Large intestine (tissue), 3 donors: Measurements from ENCODE around the gene VSIR. TPM values are rescaled to one million over a fixed set of nuclear protein-coding genes. Genes with fewer than 3 reads are reported as not detected.

Experiments used
- DNase-seq, 2 donors: peaks; one replicate each; pipeline versions ENCODE4 v3.0.0 to v3.0.0-alpha.2; 2013
- H3K27ac ChIP-seq: one replicate; pipeline ENCODE4 v1.5.1; 2013; ENCODE audit warnings: low read length
- H3K27me3 ChIP-seq: 2 replicates; pipeline ENCODE4 v1.6.1; 2013; ENCODE audit warnings: low read length; ENCODE audit not compliant: control insufficient read depth, insufficient read depth
- H3K36me3 ChIP-seq: 2 replicates; pipeline ENCODE4 v1.6.1; 2013; ENCODE audit warnings: low read length; ENCODE audit not compliant: control insufficient read depth, insufficient read depth
- H3K4me1 ChIP-seq: one replicate; pipeline ENCODE4 v1.6.1; 2013; ENCODE audit warnings: low read length; ENCODE audit not compliant: control insufficient read depth, insufficient read depth
- H3K4me3 ChIP-seq: one replicate; pipeline ENCODE4 v1.5.1; 2013; ENCODE audit warnings: low read length
- H3K9me3 ChIP-seq: one replicate; pipeline ENCODE4 v1.6.1; 2013; ENCODE audit warnings: mild to moderate bottlenecking, low read depth, low read length, moderate library complexity; ENCODE audit not compliant: control insufficient read depth
- WGBS: methylation state at CpG from one replicate; pipeline ENCODE4 v1.1.5; 2013; ENCODE audit warnings: low lambda C conversion rate; ENCODE audit not compliant: insufficient coverage; 5-methylcytosine and 5-hydroxymethylcytosine counted together
- polyA plus RNA-seq: library from polyadenylated mRNA; unstranded; fragments of 120-200 nt; gene quantifications from one replicate; pipeline ENCODE4 v1.2.1, GENCODE V29; 2013

Gene VSIR
- polyA plus RNA-seq, 1 donor: 47.9 TPM

GRCh38 chr10:71816421-71816851 lies 43.1 kb upstream of the VSIR start:
- H3K27ac ChIP-seq: no peak overlapping the region
- H3K36me3 ChIP-seq: peaks cover 66% of the 10 kb centered on the region
- WGBS: no CpG with 5 or more reads among the region's 12 CpGs
- no peak overlapping the region for H3K4me3 ChIP-seq
- H3K4me1 ChIP-seq: no peaks in the 10 kb centered on the region
- no peak for DNase-seq
- H3K27me3 ChIP-seq: no peaks in the 10 kb centered on the region
- no peaks in the 10 kb centered on the region for H3K9me3 ChIP-seq

- no CpG with 5 or more reads among the region's 15 CpGs for WGBS
- DNase-seq: no peak
- Histone ChIP-seq H3K4me3 (no peak overlapping the region), H3K4me1 (no peaks in the 10 kb centered on the region), H3K36me3 (peaks cover 57% of the 10 kb centered on the region), H3K9me3 (no peaks in the 10 kb centered on the region), H3K27ac (no peak overlapping the region), H3K27me3 (no peaks in the 10 kb centered on the region)
Measured at GRCh38 chr10:71815515-71816130, 42.3 kb upstream of the VSIR start.

GRCh38 chr10:71814922-71815411 lies 41.6 kb upstream of the VSIR start:
- no peaks in the 10 kb centered on the region for H3K9me3 ChIP-seq
- no peak for DNase-seq
- H3K36me3 ChIP-seq: peaks cover 51% of the 10 kb centered on the region
- no peaks in the 10 kb centered on the region for H3K4me1 ChIP-seq
- WGBS: no CpG with 5 or more reads among the region's 26 CpGs
- no peaks in the 10 kb centered on the region for H3K27me3 ChIP-seq
- H3K4me3 ChIP-seq: no peak overlapping the region
- no peak overlapping the region for H3K27ac ChIP-seq

- H3K36me3 ChIP-seq: peaks cover 32% of the 10 kb centered on the region
- WGBS: no CpG with 5 or more reads among the region's 11 CpGs
- H3K4me1 ChIP-seq: no peaks in the 10 kb centered on the region
- H3K27me3 ChIP-seq: no peaks in the 10 kb centered on the region
- H3K9me3 ChIP-seq: no peaks in the 10 kb centered on the region
- DNase-seq: no peak
- H3K4me3 ChIP-seq: no peak overlapping the region
- H3K27ac ChIP-seq: no peak overlapping the region
Measured at GRCh38 chr10:71812913-71813590, 39.7 kb upstream of the VSIR start.

GRCh38 chr10:71812016-71812912 lies 38.9 kb upstream of the VSIR start:
- no peaks in the 10 kb centered on the region for H3K9me3 ChIP-seq
- DNase-seq: peak; percentile 45 to 53
- H3K4me1 ChIP-seq: no peaks in the 10 kb centered on the region
- WGBS: no CpG with 5 or more reads among the region's 22 CpGs
- no peaks in the 10 kb centered on the region for H3K27me3 ChIP-seq
- peaks cover 24% of the 10 kb centered on the region for H3K36me3 ChIP-seq
- H3K4me3 ChIP-seq: no peak overlapping the region
- no peak overlapping the region for H3K27ac ChIP-seq

GRCh38 chr10:71811351-71811750 lies 38.0 kb upstream of the VSIR start:
- WGBS: no CpG with 5 or more reads among the region's 19 CpGs
- no peaks in the 10 kb centered on the region for H3K4me1 ChIP-seq
- H3K36me3 ChIP-seq: peaks cover 15% of the 10 kb centered on the region

GRCh38 chr10:71810048-71810750 lies 36.9 kb upstream of the VSIR start:
- Histone ChIP-seq H3K9me3 (no peaks in the 10 kb centered on the region), H3K4me1 (no peaks in the 10 kb centered on the region), H3K36me3 (peaks cover 4% of the 10 kb centered on the region), H3K4me3 (no peak overlapping the region), H3K27me3 (peaks cover 9% of the 10 kb centered on the region), H3K27ac (no peak overlapping the region)
- no peak for DNase-seq
- WGBS: no CpG with 5 or more reads among the region's 13 CpGs

More at GRCh38 chr10:71811351-71811750, 38.0 kb upstream of the VSIR start:
- Histone ChIP-seq H3K9me3 (no peaks in the 10 kb centered on the region), H3K4me3 (no peak overlapping the region), H3K27me3 (no peaks in the 10 kb centered on the region), H3K27ac (no peak overlapping the region)
- no peak for DNase-seq

GRCh38 chr10:71809628-71810027 lies 36.3 kb upstream of the VSIR start:
- Histone ChIP-seq H3K27me3 (peaks cover 12% of the 10 kb centered on the region), H3K36me3 (peaks cover 1% of the 10 kb centered on the region), H3K4me1 (no peaks in the 10 kb centered on the region), H3K27ac (no peak overlapping the region), H3K9me3 (no peaks in the 10 kb centered on the region), H3K4me3 (no peak overlapping the region)
- no CpG with 5 or more reads among the region's 25 CpGs for WGBS
- no peak for DNase-seq

GRCh38 chr10:71807557-71808510 lies 34.5 kb upstream of the VSIR start:
- peaks cover 12% of the 10 kb centered on the region for H3K27me3 ChIP-seq
- H3K36me3 ChIP-seq: no peaks in the 10 kb centered on the region
- no peaks in the 10 kb centered on the region for H3K4me1 ChIP-seq
- no peaks in the 10 kb centered on the region for H3K9me3 ChIP-seq
- H3K27ac ChIP-seq: no peak overlapping the region
- DNase-seq: no peak
- H3K4me3 ChIP-seq: no peak overlapping the region
- 97% methylated on average over 3 of the region's 21 CpGs for WGBS
